ENCODE data around the gene PAWR.
"Not testable (repeated sequence)": the region's sequence is repeated elsewhere in the genome, so short reads cannot be mapped to it uniquely, and the experiment has no call there.

The PAWR gene

DNA sequence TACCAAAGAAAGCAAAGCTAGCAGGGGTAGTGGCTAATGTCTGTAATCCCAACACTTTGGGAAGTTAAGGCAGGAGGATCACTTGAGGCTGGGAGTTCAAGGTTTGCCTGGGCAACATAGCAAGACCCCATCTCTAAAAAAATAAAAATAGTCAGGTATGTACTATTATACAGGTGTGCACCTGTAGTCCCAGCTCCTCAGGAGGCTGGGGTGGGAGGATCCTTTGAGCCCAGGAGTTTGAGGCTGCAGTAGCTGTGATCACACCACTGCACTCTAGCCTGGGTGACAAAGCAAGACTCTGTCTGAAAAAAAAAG, 142.2 kb downstream of the PAWR start:
- no peak for DNase-seq (ENCODE audit: low read depth)

DNA sequence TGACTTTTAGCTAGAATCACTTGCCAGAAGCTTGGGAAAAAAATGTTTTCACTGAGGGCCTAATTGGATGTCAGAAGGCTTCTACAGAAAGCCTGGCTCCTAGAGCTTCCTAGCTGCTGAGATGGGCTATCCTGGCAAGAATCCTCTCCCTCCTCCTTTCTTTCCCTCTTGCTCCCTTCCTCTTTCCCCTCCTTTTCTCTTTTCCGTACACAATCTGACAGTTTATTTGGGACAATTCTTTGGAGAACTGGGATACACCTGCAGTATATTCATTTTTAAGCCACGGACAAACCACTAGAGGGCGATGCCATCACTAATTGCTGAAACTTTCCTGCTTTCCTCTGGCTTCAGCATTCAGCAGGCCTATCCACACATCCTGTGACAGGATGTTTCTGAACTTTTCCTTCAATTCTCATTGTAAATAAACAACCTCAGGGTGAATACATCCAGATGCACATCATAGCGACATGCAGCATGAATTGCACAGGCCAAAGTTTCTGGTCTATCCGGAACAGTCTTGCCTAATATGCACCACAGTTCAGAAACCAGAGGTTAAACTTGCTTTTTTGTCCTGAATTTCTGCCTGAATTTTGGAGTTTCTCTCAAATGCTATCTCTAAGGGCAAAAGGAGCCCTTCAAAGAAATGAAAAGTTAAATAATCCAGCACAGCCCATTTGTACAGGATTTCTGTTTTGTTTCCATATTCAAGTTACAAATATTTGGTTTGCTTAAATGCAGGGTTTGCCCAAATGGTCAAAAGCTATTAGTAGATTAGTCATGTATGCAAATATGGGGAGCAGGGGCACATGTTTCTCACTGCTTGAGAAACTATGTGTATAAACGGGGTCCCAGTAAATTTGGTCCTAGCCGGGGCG, 142.8 kb downstream of the PAWR start:
- no peak for DNase-seq (ENCODE audit: low read depth)

DNA sequence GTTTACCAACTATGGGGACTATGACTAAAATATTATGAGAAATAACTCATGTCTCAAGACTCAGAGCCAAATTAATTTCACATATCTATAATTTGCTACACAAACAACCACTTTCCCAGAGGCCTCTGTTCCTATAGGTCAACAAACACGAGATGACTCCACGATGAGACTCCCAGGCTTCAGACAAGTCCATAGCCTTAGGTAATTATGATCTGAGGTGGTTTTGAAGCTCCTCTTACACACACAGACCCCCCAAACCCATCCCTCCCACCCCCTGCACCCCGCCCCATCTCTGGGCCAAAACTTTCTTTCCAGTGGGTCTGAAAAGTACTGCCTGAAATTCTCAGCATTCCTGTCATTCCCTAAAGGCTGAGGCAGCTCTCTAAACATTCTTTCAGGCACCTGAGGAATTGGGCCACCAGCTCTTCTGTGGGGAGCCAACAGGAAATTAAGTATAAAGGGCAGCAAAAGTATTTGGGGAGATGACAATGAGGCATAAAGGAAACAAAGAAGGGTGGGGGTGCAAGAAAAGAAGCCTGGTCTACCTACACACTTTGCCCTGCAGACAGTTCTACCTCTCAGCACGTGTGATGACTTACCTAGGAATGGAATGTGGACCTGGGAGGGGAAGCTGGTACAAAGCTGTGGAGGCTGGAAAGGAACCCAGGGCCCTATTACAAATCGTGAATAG, 143.6 kb downstream of the PAWR start:
- no peak for DNase-seq (ENCODE audit: low read depth)

DNA sequence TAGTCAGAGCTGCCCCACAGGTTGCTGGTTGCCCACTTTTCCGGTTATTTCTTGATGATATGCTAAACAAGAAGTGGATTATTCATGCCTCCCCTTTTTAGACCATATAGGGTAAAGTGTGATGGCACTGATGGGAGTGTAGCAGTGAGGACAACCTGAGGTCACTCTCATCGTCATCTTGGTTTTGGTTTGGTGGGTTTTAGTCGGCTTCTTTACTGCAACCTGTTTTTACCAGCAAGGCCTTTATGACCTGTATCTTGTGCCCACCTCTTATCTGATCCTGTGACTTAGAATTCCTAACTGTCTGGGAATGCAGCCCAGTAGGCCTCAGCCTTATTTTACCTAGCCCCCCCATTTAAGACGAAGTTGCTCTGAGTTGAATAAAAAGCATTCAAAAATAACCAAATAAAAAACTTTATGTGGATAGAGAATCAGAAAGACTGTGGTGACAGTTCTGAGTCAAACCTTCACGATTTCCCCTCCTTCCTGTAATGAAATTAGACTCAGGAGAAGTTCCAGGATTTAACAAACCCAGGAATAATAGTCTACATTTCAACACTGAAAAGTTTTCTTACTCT, 144.2 kb downstream of the PAWR start:
- DNase-seq (ENCODE audit: low read depth), result no peak

DNA sequence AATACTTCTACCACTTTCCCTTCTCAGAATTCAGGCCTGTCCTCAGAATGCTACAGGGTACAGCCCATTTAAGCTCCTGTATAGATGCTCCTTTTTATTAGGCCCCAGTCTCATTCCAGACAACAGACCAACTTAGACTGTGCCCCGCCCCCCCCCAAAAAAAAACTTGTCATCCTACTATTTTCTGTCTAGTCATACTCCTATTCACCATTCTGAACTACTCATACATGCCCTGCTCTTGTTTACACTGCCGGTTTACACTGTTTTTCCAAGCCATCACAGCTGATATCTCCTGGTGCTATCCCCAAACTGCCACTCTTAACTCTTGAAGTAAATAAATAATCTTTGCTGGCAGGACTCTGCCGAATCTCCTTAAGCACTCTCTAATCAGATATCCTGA, 146.3 kb downstream of the PAWR start:
- not testable (repeated sequence) for DNase-seq (ENCODE audit: low read depth)

DNA sequence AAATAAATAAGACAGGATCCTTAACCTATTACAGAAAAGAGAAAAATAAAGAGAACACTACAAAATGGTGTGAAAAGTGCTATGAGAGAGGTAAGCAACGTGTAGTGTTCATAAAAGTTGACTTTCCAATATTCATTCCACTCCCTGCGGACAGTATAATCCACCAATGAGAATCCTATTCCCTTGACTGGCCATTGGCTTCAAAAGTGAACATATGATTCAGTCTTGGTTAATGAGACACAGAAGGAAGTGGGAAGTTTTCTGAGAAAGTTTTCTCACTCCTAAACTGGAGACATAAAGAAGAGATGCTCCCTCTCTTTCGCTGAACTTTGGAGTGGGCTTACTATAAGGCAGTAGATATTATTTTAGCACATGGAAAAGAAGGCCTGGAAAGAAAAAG, 153.1 kb downstream of the PAWR start:
- no peak for DNase-seq (ENCODE audit: low read depth)

DNA sequence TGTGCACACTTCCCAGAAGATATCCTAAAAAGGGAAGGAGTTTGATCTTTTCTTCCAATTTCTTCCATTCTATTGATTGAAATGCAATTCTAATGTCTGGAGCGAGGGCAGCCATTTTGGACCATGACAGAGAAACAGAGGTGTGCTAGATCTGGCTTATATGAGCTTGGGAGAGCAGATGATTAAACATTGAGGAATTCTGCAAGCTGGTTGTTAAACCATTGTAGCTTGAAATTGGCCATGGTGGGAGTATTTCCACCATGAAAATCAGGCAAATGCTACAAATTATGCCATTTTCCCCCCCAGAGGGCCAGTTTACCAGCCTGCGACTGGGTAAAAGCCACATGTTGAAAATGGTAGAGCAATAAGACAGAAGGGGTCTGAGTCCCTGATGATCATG, 155.0 kb downstream of the PAWR start:
- DNase-seq (ENCODE audit: low read depth), result no peak

Measured in activated T-helper 9 cell treated with anti-CD3 and anti-CD28 coated beads, Interleukin-2, amount 50 U/mL, for 16 hours (primary cell).